GF-D8 (cell line): ENCODE results near the gene KDELR3.

Experiments used
- DNase-seq: peaks from one replicate; lab custom pipeline; 2025; lab: John Stamatoyannopoulos, UW

KDELR3 gene

DNA sequence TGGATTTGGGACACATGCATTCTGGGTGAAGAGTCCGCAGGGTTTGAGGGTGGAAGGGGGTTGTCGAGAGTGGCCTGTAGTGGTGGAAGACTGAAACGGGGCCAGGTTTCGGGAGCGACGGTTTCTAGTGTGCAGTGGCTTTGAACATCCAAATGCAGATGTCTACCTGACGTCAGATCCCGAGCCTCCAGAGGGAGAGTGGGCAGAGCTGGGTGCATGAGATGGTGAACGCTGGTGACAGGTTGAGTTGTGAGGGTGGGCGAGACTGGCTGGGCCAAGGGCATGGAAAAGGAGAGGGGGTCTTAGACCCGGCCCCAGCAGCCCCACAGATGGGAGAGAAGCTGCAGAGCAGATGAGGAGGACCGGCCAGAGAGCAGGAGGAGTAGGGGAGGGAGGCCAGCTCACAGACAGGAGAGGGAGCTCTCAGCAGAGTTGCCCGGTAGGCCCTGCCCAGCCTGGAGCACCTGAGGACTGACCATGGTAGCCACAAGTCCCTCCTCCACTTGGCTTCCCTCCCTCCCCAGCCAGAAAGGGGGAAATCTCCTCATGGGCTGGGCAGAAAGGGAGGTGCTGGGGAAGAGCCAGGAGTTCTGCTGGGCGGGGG is 27.0 kb upstream of the KDELR3 start:
- DNase-seq = no peak

DNA sequence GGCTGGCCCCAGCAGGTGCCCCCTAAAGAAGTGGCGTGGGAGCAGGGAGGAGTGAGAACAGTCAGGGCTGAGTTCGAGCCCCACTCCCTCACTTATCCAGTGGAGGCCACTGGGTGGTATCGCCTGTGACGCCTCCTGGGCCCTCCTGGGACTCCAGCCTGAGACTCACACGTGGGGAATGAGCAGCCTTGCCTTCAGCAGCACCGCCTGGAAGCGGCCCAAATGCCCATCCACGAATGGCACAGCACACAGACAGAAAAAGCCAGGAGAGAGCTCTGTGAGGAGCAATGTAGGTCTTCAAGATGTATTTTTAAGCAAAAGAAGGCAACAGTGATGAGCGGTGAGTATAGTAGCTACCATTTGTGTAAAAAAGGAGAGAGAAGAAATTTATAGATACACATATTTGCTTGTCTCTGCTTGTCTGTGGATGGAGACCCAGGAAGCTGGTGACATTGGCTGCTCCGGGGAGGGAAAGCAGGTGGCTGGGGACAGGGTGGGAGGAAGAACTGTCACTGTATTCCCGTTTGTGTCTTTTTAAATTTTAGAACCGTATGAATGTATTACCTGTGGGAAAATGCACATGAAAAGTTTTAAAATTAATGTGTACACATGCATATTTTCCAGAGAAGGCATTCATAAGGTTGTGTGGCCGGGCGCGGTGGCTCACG is 26.1 kb upstream of the KDELR3 start:
- no peak for DNase-seq

DNA sequence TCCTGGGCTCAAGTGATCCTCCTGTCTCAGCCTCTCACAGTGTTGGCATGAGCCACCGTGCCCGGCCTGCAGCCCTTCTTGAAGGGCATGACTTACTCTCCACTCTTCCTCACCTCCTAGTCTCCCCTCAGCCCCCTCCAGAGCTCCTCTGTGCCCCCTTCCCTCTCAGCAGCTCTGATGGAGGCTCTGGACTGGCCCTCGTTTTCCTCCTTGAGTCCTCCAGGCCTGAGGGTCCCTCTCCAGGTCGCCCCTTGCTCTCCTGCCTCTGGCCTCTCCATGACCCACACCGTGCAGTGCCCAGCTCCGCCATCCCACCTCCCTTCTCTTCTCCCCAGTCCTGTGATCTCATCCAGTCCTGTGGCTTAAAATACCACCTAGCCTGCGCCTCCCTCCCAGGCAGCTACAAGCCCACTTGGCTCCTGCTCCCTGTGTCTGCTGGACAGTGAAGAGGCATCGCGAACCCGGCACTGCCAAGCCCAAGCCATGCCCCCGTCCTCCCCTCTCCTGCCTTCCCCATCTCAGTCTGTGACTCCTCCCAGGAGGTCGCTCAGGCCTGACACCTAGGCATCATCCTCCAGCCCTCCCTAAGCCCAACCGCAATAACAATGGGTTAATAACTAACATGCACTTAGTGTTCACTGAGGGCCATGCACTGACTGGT is 24.8 kb upstream of the KDELR3 start:
- no peak for DNase-seq

DNA sequence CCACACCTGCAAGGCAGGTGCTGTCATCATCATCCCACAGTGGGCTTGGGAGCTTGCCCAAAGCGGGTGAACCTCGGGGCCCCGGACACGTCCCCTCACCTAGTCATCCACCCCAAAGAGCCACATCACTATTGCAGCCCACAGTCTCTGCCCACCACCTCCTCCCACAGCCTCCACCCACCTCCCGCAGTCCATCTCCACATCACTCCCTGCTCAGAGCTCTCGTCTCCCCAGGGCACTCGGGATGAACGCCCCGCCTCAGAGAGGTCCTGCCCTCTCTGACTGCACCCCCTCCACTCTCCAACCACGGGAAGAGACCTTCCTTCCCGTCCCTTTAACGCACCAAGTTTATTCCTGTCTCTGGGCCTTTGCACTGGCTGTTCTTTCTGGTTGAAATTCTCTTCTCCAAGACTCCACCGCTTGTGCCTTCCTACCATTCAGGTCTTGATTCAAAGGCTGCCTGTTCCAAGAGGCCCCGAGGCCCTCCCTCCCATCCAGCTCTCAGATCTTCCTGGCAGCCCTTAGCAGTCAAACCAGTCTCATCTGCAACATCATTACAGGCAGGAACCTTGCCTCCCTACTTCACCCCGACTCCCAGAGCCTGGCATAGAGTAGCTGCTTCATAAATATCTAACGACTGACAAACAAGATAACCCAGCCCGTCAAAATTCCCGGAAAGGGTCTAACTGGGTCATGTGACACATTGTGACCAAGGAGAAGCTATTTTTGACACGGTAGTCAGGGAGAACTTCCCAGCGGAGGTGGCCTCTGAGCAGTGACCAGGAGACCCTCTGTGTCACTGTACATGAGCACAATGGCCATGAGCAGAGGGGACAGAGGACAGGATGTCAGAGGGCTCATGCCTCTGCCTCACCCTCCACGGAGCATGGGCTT is 24.0 kb upstream of the KDELR3 start:
- DNase-seq = no peak

DNA sequence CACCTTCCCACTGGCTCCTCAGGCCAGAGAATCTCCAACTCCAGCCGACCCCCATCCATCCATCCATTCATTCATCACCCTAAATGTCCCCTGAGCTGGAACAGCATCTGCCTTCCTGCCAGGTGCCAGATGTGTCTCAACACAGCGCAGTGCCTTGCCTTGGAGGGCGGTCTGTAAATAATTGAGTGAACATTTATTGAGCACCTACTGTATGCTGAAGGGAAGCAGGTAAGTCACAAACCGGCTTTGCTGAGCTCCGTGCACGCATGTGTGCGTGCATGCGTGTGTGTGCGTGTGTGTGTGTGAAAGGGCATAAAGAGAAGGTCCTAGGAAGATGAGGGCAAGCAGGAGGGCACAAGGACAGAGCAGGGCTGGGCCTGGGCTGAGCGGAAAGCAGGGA is 23.1 kb upstream of the KDELR3 start:
- no peak for DNase-seq

DNA sequence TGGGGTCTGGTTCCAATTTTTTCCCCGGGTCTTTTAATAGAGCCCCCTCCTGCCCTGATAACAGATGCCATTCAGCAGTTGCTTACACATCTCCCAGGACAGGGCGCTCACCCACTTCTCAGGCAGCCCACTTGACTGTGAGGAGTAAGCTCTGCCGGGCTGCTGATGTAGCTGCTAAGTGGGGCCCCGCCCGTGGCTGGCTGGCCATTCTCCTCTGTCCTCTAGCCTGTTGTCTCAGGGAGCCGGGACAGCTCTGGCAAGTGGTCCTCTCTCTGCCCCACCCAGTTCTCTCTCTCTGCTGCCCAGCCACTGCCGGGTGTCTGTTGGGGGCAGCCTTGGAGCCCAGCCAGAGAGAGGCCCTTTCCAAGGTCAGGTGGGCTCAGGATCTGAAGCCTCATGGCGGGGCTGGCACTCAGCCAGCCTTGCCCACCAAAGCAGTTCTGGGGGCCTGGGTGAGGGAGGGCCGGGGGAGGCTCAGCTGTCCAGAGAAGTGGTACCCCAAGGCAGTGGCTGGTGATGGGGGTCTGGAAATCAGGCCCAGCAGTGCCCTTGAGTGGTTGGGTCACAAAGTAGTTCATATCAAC is 21.8 kb upstream of the KDELR3 start:
- no peak for DNase-seq

DNA sequence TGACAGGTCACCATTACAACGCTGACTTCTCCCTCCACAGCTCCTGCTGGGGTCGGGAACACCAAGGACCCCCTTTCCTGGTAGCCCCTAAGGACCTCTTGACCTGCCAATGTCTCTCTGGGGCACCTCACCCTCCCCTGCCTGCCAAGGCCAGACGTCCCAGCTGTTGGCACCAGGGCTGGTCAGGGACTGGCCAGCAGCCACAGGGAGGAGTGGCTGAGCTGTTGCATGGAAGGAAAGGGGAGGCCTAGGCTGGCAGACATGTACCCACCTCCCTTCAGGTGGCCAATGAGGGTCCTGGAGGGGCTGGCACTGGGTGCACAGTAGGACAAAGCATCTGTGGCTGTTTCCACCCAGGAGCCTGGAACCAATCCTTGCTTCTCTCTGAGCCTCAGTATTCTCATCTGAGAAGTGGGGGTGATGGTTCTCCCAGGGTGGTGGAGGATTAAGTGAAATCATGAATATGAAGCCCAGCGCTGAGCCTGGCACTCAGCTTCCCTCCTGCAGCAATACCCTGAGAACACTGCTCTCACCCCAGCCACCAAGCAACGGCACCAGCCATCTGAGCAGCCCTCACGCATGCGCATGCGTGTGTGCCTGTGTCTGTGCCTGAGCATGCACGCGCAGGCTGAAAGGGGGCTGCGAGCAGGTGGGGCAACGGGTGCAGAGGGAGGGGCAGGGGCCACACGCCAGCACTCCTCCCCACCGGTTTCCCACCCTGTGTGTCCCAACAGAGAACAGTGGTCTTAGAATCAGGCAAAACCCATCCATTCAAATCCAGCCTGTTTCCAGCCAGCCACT is 18.8 kb upstream of the KDELR3 start:
- no peak for DNase-seq

DNA sequence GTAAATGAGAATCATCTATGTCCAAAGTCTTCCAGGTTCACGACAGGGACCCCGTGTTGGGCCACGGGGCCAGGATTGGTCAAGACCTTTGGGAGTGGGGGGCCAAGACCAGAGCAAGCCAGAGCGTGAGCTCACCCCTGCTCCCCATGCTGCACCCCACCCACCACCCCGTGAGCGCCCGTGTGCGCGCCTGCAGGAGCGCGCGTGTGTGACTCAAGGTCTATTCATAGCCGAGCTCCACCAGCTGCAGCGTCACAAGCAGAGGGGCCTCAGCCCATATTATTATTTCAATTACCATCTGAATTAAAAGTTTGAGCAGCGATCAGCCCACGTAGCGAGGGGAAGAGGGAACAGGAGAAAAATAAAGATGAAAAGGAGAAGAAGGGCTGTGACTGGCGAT is 18.1 kb upstream of the KDELR3 start:
- DNase-seq = no peak

DNA sequence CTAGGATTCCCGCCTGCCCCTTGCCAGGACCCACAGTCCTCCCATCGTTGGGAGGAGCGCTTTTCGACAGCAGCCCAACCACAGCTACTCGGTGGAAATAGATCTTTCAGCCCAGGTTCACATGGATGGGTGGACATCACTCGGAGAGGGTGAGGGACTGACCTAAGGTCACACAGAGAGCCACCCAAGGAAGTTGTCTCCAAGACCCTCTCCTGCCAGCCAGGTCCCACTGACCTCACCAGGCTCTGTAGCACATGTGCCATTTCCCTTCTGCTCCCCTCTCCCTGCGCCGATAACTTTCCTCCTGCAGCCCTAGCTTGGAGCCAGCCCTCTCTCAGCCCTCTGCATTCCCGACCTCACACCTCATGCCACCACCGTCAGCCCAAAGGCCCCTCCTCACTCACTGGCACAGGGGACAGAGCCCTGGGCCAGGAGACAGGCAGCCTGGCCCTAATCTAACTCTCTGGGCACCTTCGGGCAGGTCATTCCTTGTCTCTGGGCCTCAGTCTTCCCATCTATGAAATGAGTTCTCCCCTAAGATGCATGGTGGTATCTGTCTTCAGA is 17.6 kb upstream of the KDELR3 start:
- DNase-seq = no peak

DNA sequence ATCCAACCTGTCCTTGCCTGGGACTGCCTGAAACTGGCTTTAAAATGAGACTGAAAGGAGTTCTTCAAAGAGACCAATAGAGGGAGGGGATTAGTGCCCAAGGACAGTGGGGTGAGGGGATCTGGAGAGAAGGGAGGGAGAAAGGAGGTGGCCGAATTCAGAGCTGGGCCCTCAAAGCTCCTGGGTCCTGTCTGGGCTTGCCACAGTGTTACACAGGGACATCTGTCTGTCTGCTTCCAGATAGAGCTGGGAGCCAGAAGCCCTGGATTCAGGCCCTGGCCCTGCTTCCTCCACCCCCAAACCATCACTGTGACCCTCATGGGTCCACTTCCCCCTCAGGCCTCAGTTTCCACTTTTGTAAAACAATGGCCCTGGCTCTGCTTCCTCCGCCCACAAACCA is 16.5 kb upstream of the KDELR3 start:
- no peak for DNase-seq

DNA sequence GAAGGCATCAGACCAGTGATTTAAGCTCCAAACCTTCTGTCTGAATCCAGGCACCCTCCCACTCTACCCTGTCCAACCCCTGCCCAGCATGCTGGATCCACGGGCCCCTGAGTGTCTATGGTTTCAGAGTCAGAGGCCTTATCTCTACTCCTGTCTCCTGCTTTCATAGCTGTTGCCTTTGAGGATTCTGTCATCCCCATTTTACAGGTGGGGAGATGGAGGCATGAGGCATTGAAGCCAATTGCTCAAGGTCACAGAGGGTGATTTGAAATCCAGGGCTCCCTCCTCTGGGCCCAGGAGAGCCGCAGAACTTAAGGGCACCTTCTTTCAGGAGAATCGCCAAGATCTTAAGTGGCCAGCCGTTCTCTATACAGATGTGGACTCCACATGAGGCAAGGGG is 16.0 kb upstream of the KDELR3 start:
- DNase-seq = no peak

DNA sequence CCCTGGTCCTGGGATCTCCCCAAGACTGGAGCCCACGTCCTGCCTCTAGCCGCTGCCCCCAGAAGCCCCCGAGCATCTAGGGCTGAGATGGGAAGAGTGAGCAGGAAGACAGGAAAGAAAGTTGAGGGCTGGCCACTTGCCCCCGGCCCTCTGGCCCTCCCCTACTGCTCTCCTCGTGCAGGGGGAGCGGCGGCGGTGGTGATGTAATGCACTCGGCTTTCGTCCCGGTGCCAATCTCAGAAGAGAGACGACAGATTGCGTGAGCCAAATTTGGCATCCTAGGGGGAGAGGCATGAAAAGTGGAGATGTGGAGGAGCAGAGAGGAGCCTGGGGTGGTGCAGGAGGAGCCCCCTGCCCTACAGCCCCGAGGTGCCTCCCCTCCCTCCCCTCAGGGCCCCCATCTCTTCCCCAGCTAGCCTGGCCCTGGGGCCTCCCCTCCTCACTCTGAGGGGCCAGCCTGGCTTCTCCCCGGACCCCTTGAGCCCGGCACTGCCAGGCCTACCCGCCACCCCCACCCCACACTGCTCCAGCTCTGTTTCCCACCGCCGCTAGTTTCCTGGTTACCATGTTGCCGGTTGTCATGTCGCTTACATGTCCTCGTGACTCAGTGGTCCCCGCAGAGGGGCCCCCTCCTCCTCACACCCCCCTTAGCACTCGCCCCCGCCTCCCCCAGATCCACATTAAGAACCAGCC is 15.4 kb upstream of the KDELR3 start:
- no peak for DNase-seq

DNA sequence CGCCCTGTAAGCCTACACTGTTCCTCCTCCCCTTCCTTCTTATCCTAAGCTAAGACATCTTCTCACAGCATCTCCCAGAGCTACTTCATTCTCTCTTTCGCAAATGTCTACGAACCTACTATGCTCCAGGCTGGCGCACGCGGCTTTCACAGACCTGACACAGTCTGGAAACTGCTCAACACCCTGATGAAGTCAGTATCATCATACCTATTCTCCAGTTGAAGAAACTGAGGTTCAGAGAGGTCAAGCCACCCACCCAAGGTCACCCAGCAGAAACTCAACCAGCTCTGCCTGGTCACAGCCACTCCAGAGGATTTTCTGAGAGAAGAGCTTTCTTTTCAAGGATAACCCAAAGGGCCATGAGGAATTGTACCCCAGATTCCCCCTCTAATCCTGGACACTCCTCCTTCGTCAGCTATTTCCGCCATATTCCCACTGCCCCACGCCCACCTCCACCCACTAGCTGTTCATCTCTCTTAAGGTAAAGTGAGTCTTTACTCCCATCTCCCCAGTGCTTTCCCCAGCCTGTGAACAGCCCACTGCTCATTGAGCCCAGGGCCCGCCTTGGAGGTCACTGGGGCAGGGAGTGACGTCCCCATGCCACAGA is 14.7 kb upstream of the KDELR3 start:
- no peak for DNase-seq

DNA sequence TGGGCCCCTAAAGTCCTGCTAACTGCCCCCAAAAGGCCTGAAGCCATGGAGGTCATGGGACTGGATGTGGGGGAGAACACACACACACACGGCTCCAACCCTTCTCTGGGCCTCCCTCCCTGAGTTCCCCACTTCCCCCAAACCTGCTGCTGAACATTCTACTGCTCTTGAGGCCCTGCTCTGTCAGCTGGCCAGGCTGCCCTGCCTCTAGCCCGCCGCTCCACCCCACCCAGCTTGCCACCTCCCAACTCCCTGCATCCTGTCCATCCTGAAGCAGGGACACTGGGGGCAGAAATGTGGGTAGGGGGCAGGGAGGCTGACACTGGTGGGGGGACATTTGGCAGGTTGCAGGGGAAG is 13.9 kb upstream of the KDELR3 start:
- no peak for DNase-seq

DNA sequence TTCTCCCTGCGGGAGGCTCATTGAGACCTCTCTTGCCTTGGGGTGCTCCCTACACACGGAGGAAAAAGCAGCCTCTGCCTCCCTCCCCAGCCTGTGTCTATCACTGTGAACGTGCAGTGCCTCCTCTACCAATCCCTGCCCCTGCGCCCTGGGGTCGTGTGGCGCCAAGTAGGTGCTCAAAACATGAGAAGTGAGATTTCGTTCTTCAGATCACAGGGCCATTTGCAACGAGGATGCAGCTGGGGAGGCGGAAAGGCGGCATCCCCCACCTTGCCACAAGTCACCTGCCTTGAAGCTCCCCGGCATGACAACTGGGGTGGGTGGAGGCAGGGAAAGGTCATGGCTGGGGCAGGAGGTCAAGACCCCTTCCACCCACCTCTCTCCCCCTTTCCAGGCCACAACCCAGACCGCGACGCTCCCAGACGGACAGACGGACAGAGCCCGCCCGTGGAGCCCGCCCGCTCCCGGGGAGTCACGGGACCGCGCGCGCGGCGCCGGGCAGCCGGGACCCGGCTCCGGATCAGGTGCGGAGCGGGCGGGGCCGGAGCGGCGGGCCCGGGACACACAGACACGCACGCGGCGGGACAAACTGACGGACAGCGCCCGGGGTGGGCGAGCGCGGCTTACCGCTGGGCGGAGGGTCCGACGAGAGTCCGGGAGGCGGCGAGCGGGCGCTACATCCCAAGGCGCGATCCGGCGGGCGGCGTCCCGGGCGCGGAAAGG is 13.4 kb upstream of the KDELR3 start:
- DNase-seq = no peak

DNA sequence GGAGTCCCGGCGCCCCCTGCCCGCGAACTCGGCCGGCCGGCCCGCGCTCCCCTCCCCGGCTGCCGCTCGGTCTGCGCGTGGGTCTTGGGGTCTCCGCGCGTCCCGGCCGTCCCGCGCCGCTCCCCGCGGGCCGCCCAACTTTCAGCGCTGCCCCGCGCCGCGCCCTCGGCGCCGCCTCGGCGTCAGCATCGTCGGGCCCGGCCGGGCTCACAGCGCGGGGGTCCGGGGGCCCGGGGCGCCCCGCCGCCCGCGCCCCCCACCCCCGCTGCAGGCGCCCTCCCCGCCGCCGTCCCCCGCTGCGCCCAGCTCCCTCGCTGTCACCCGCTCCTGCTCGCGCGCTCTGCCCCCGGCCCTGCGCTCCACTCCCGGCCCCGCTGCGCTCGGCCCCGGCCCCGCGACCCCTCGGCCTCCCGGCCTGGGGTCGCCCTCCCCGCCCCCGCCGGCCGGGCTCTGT is 12.8 kb upstream of the KDELR3 start, which contains the start of gene KCNJ4:
Gene KCNJ4 (minus strand): TSS at position 124 of the 454 bp plus-strand sequence. CDS start 27,067 bp downstream, outside the sequence.
- no peak for DNase-seq

DNA sequence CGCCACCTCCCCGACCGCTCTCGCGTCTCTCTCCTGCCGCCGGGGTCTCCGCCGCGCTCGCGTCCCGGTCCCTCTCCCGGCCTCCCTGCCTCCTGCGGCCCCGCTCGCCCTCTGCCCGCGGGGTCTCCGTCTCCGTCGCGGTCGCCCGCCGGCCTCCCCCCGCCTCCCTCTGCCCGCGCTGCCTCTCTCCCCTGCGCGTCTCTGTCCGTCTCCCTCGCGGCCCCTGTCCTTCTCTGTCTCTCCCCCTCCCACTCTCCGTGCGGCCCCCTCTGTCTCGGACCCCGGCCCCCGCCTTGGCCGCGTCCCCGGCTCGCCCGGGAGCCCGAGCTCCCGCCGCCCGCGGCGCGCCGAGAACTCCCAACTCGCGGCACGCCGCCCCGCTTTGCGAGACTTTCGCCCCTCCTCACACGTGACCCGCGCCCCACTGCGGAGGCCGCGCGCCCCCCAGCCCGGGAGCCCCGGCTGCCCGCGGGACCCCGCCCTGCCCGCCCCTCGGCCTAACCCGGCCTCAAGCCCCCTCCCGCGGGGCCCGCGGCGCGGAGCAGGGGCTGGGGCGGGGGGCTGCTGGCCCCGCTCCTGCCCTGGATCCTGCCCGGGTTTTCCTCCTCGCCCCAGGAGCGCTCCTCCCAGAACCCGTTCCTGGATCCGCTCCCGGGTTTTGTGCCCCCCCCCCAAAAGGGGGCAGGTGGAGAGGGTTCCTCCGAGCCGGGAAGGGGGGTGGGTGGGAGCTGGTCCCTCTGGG is 12.2 kb upstream of the KDELR3 start:
- DNase-seq = no peak

DNA sequence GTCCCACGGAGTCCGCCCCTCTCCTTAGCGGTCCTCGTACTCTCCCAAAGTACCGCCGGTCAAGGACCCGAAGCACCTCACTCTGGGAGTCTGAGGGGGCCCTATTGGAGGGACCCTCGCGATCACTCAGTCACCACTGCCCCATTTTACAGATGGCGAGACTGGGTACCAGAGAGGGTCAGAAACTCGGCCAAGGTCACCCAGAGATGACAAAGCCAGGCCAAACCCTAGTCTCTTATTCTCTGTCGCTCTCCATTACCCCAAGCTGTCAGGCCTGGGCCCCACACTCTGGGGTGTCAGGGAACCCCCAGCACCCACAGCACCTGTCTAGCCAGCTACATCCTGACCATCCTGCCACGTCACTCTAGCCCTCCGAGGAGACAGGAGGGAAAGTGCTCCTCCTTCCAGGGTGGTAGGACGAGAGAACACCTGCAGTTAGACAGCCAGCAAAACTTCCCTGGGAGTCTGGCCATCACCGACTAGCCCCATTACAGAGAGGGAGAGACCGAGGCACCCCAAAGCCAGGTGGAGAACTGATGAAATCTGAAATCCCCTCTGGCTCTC is 11.5 kb upstream of the KDELR3 start:
- no peak for DNase-seq
